OCI-LY1 (cell line): ENCODE results near the gene F9.

Experiments used
- H2AFZ ChIP-seq: fragments of 200-600 bp; sonication (generic), shearing (Covaris generic); 2 replicates; pipeline ENCODE4 v1.6.0; 2014; ENCODE audit warnings: antibody characterized with exemption, mild to moderate bottlenecking, low read length
- H3F3A ChIP-seq: fragments of 200-600 bp; sonication (generic), shearing (Covaris generic); 2 replicates; pipeline ENCODE4 v1.6.0; 2014; ENCODE audit warnings: mild to moderate bottlenecking, antibody characterized with exemption, low read length, moderate library complexity; ENCODE audit not compliant: insufficient read depth
- H3K27ac ChIP-seq: fragments of 200-600 bp; sonication (generic); 2 replicates; pipeline ENCODE4 v1.5.1; 2014; ENCODE audit warnings: low read length, mixed run types, mild to moderate bottlenecking, low read depth; ENCODE audit not compliant: poor library complexity, severe bottlenecking
- H3K27me3 ChIP-seq: fragments of 200-600 bp; sonication (generic); 2 replicates; pipeline ENCODE4 v1.6.0; 2014; ENCODE audit warnings: antibody characterized with exemption, mild to moderate bottlenecking, low read length, moderate library complexity; ENCODE audit not compliant: insufficient read depth
- H3K36me3 ChIP-seq: fragments of 200-600 bp; sonication (generic); 2 replicates; pipeline ENCODE4 v1.6.1; 2014; ENCODE audit warnings: mild to moderate bottlenecking, antibody characterized with exemption, low read length, moderate library complexity, mixed read lengths; ENCODE audit not compliant: insufficient read depth
- H3K4me1 ChIP-seq: fragments of 200-600 bp; sonication (generic); 2 replicates; pipeline ENCODE4 v1.5.1; 2014; ENCODE audit warnings: mild to moderate bottlenecking, low read length, moderate library complexity; ENCODE audit not compliant: insufficient read depth, severe bottlenecking
- H3K4me2 ChIP-seq: fragments of 200-600 bp; sonication (generic), shearing (Covaris generic); 2 replicates; pipeline ENCODE4 v1.6.1; 2014; ENCODE audit warnings: low read length
- H3K4me3 ChIP-seq: fragments of 200-600 bp; sonication (generic); 2 replicates; pipeline ENCODE4 v1.5.1; 2014; ENCODE audit warnings: low read length, low read depth, mild to moderate bottlenecking, mixed read lengths; ENCODE audit not compliant: poor library complexity, severe bottlenecking
- H3K79me2 ChIP-seq: fragments of 200-600 bp; shearing (Covaris generic); 2 replicates; pipeline ENCODE4 v1.6.1; 2016; ENCODE audit warnings: mixed run types, low read length, mixed read lengths; ENCODE audit not compliant: insufficient read depth
- H3K9ac ChIP-seq: fragments of 200-600 bp; sonication (generic), shearing (Covaris generic); 2 replicates; pipeline ENCODE4 v1.6.1; 2014; ENCODE audit warnings: mild to moderate bottlenecking, low read length, mixed read lengths
- H3K9me2 ChIP-seq: fragments of 200-600 bp; sonication (generic), shearing (Covaris generic); 2 replicates; pipeline ENCODE4 v1.6.1; 2014; ENCODE audit warnings: low read depth, mild to moderate bottlenecking, low read length, mixed read lengths
- H3K9me3 ChIP-seq: fragments of 200-600 bp; shearing (Covaris generic); 2 replicates; pipeline ENCODE4 v1.6.1; 2014; ENCODE audit warnings: low read length, mixed read lengths
- H4K20me1 ChIP-seq: fragments of 200-600 bp; sonication (generic), shearing (Covaris generic); 2 replicates; pipeline ENCODE4 v1.6.0; 2016; ENCODE audit warnings: mild to moderate bottlenecking, low read length; ENCODE audit not compliant: insufficient read depth
- EZH2 ChIP-seq: fragments of 200-600 bp; sonication (generic), shearing (Covaris generic); IDR thresholded peaks from 2 replicates; pipeline ENCODE4 v1.8.0; 2017; ENCODE audit warnings: borderline replicate concordance, mixed run types, mild to moderate bottlenecking, antibody characterized with exemption, low read length, moderate library complexity, mixed read lengths
- TF ChIP-seq, protein P1 (sequence below): fragments of 200-600 bp; sonication (generic), shearing (Covaris generic); IDR thresholded peaks from 2 replicates; pipeline ENCODE4 v1.5.1; 2017; ENCODE audit warnings: mild to moderate bottlenecking, antibody characterized with exemption, low read length, moderate library complexity, mixed read lengths

The F9 gene

DNA sequence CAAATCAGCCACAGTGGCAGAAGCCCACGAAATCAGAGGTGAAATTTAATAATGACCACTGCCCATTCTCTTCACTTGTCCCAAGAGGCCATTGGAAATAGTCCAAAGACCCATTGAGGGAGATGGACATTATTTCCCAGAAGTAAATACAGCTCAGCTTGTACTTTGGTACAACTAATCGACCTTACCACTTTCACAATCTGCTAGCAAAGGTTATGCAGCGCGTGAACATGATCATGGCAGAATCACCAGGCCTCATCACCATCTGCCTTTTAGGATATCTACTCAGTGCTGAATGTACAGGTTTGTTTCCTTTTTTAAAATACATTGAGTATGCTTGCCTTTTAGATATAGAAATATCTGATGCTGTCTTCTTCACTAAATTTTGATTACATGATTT is at the start of gene F9:
F9 (plus strand) TSS at position 190 of the 400 bp plus-strand sequence; CDS start at position 216, 26 bp downstream.
- Histone ChIP-seq H3K9ac (no peak within 1 kb of the TSS), H3K36me3 (no peaks in the 10 kb centered on the region), H3K9me3 (no peaks in the 10 kb centered on the region), H3K4me3 (no peak within 1 kb of the TSS), H3K79me2 (no peaks in the 10 kb centered on the region), H3K9me2 (no peaks in the 10 kb centered on the region), H3K4me2 (no peak within 1 kb of the TSS), H3F3A (no peaks in the 10 kb centered on the region), H3K27ac (no peak within 1 kb of the TSS), H3K27me3 (no peaks in the 10 kb centered on the region), H2AFZ (no peak within 1 kb of the TSS), H4K20me1 (no peaks in the 10 kb centered on the region), H3K4me1 (no peaks in the 10 kb centered on the region)
- TF ChIP-seq EZH2, result no peak
- TF ChIP-seq, protein P1, sequence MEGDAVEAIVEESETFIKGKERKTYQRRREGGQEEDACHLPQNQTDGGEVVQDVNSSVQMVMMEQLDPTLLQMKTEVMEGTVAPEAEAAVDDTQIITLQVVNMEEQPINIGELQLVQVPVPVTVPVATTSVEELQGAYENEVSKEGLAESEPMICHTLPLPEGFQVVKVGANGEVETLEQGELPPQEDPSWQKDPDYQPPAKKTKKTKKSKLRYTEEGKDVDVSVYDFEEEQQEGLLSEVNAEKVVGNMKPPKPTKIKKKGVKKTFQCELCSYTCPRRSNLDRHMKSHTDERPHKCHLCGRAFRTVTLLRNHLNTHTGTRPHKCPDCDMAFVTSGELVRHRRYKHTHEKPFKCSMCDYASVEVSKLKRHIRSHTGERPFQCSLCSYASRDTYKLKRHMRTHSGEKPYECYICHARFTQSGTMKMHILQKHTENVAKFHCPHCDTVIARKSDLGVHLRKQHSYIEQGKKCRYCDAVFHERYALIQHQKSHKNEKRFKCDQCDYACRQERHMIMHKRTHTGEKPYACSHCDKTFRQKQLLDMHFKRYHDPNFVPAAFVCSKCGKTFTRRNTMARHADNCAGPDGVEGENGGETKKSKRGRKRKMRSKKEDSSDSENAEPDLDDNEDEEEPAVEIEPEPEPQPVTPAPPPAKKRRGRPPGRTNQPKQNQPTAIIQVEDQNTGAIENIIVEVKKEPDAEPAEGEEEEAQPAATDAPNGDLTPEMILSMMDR, result no peak

DNA sequence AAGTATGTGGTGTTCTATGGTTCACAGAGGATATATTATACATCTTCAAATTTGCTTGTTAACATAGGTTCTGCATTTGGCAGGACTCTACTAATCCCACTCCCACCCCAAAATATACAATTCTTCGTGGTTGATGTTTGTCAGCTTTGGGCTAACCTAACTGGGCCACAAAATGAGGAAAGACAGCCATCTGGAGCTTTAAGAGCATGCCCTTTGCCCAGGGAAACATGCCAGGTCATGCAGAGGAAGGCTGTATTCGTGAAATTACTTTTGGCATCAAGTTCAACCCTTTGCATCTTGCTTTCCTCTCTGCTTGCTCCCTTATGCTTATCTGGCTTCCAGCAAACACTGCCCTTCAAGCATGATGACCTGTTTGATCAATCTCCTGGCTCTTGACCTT is 46.8 kb upstream of the F9 start:
- Histone ChIP-seq H3K9me3 (no peaks in the 10 kb centered on the region), H3K27me3 (no peaks in the 10 kb centered on the region), H4K20me1 (no peaks in the 10 kb centered on the region), H3K4me3 (no peak overlapping the region), H3K36me3 (no peaks in the 10 kb centered on the region), H3K27ac (no peak overlapping the region), H3K4me2 (no peak overlapping the region), H3K4me1 (no peaks in the 10 kb centered on the region), H3K79me2 (no peaks in the 10 kb centered on the region), H3F3A (no peaks in the 10 kb centered on the region), H2AFZ (no peak overlapping the region), H3K9ac (no peak overlapping the region), H3K9me2 (no peaks in the 10 kb centered on the region)
- TF ChIP-seq, protein P1, result no peak
- no peak for TF ChIP-seq EZH2

DNA sequence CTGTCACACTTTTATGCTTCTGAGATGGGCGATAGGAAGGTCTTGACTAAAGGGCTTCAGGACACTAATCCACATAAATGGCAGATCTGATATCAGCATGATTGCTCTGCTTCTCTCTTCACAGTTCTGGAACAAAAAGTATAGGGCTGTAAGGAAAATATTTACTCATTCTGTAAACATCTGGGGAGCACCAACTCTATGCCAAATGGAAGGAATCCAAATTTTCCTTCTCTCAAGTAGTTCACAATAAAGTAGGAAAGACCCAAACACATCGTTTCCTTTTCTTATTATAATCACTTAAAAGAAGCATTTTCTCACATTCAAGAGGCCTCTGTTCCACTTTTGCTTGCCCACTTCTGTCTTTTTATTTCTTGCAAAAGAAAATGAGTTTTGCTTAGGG is 45.9 kb upstream of the F9 start:
- TF ChIP-seq, protein P1, result no peak
- no peak for TF ChIP-seq EZH2

More for the DNA sequence above, 45.9 kb upstream of the F9 start:
- Histone ChIP-seq H3K9ac (no peak overlapping the region), H3F3A (no peaks in the 10 kb centered on the region), H3K27ac (no peak overlapping the region), H4K20me1 (no peaks in the 10 kb centered on the region), H3K9me2 (no peaks in the 10 kb centered on the region), H3K4me3 (no peak overlapping the region), H3K27me3 (no peaks in the 10 kb centered on the region), H3K79me2 (no peaks in the 10 kb centered on the region), H3K9me3 (no peaks in the 10 kb centered on the region), H2AFZ (no peak overlapping the region), H3K36me3 (no peaks in the 10 kb centered on the region), H3K4me1 (no peaks in the 10 kb centered on the region), H3K4me2 (no peak overlapping the region)
